Stimulated activated CD4-positive, alpha-beta T cell treated with anti-CD3 and anti-CD28 coated beads, Interleukin-12 subunit alpha, Interleukin-12 subunit beta, amount 100 ng/mL, for 4 hours (primary cell): ENCODE measurements around the gene SHLD1.

ENCODE experiments used
- DNase-seq: peaks from one replicate; pipeline ENCODE4 v3.0.0-alpha.2; 2020

Gene SHLD1

GRCh38 chr20:5825130-5825719 lies 75.0 kb downstream of the SHLD1 start:
- DNase-seq: no peak

- no peak for DNase-seq
Observed at GRCh38 chr20:5827098-5827853, 77.1 kb downstream of the SHLD1 start.

- no peak for DNase-seq
Observed at GRCh38 chr20:5827861-5828260, 77.7 kb downstream of the SHLD1 start.

GRCh38 chr20:5829241-5829809 lies 79.1 kb downstream of the SHLD1 start:
- no peak for DNase-seq

GRCh38 chr20:5831539-5832237 lies 81.5 kb downstream of the SHLD1 start:
- DNase-seq: no peak

- DNase-seq: no peak
Observed at GRCh38 chr20:5833309-5833941, 83.2 kb downstream of the SHLD1 start.

GRCh38 chr20:5834436-5835005 lies 84.3 kb downstream of the SHLD1 start:
- DNase-seq: no peak

GRCh38 chr20:5835321-5835821 lies 85.2 kb downstream of the SHLD1 start:
- peak; percentile 1 for DNase-seq

- DNase-seq: no peak
Observed at GRCh38 chr20:5835871-5836270, 85.7 kb downstream of the SHLD1 start.

- DNase-seq: no peak
Observed at GRCh38 chr20:5836569-5836968, 86.4 kb downstream of the SHLD1 start.

- DNase-seq: no peak
Observed at GRCh38 chr20:5840411-5841002, 90.3 kb downstream of the SHLD1 start.

GRCh38 chr20:5841522-5841921 lies 91.3 kb downstream of the SHLD1 start:
- DNase-seq: no peak

GRCh38 chr20:5842465-5842864 lies 92.3 kb downstream of the SHLD1 start:
- DNase-seq: no peak

- DNase-seq: no peak
Observed at GRCh38 chr20:5843054-5843592, 92.9 kb downstream of the SHLD1 start.

- DNase-seq: peak; percentile 26
Observed at GRCh38 chr20:5844063-5844681, 94.0 kb downstream of the SHLD1 start.

GRCh38 chr20:5845681-5846615 lies 95.7 kb downstream of the SHLD1 start:
- DNase-seq: no peak

- DNase-seq: no peak
Observed at GRCh38 chr20:5848711-5849505, 98.7 kb downstream of the SHLD1 start.

GRCh38 chr20:5855939-5856338 lies 105.7 kb downstream of the SHLD1 start:
- DNase-seq: no peak

- no peak for DNase-seq
Observed at GRCh38 chr20:5859608-5860007, 109.4 kb downstream of the SHLD1 start.

- no peak for DNase-seq
Observed at GRCh38 chr20:5862703-5863039, 112.5 kb downstream of the SHLD1 start.
